H1 (cell line): ENCODE results near the gene ADGRV1. TPM values are rescaled to one million over a fixed set of nuclear protein-coding genes. Genes with fewer than 3 reads are reported as not detected.

Experiments used
- CTCF ChIA-PET: fragments of 300-600 bp; sonication (Branson Sonifier 250); formaldehyde crosslinking; loops from one replicate; lab custom pipeline; 2021; ENCODE audit not compliant: partially characterized antibody; lab: Charles Lee
- POLR2A ChIA-PET: fragments of 300-600 bp; sonication (Branson Sonifier 250); formaldehyde crosslinking; loops from one replicate; lab custom pipeline; 2021; ENCODE audit warnings: inconsistent platforms; ENCODE audit not compliant: partially characterized antibody; lab: Charles Lee
- DNase-seq, 2 experiments: peaks; one replicate each; pipeline versions ENCODE4 v3.0.0 to v3.0.0-alpha.2; 2010 to 2022; ENCODE audit warnings: low spot score in 2 of 2, low read depth in 1 of 2, mixed read lengths in 1 of 2
- FAIRE-seq: peaks from 2 replicates; lab custom pipeline; 2011; peaks lifted over from hg19 to GRCh38; lab: Jason Lieb, UNC
- H2AFZ ChIP-seq: 2 replicates; pipeline ENCODE4 v1.8.1; 2012; ENCODE audit warnings: low read length, inconsistent platforms
- H2AK5ac ChIP-seq: 2 replicates; pipeline ENCODE4 v1.6.1; 2013; ENCODE audit warnings: low read depth, low read length
- H2BK120ac ChIP-seq: replicated peaks from 2 replicates; pipeline ENCODE3; 2013; ENCODE audit warnings: low read depth, low read length, inconsistent platforms
- H2BK12ac ChIP-seq: 2 replicates; pipeline ENCODE4 v1.6.1; 2013; ENCODE audit warnings: low read depth, low read length
- H2BK15ac ChIP-seq: 2 replicates; pipeline ENCODE4 v1.6.1; 2013; ENCODE audit warnings: low read length
- H2BK20ac ChIP-seq: 2 replicates; pipeline ENCODE4 v1.6.1; 2013; ENCODE audit warnings: low read length
- H2BK5ac ChIP-seq: 2 replicates; pipeline ENCODE4 v1.6.1; 2013; ENCODE audit warnings: low read depth, low read length
- H3K14ac ChIP-seq: 2 replicates; pipeline ENCODE4 v1.6.1; 2013; ENCODE audit warnings: inconsistent platforms; ENCODE audit not compliant: insufficient read length
- H3K18ac ChIP-seq: 2 replicates; pipeline ENCODE4 v1.6.1; 2013; ENCODE audit warnings: low read length; ENCODE audit errors: extremely low read depth
- H3K23ac ChIP-seq: 2 replicates; pipeline ENCODE4 v1.6.1; 2013; ENCODE audit warnings: inconsistent platforms; ENCODE audit not compliant: insufficient read length
- H3K23me2 ChIP-seq: 2 replicates; pipeline ENCODE4 v1.6.1; 2013; ENCODE audit warnings: low read depth, low read length
- H3K27ac ChIP-seq: 2 replicates; pipeline ENCODE4 v1.6.1; 2011; ENCODE audit warnings: low read depth, low read length, inconsistent platforms
- H3K27me3 ChIP-seq, 4 experiments: replicated peaks in 1 of 4; 1 replicate in 1 of 4; 2 replicates in 3 of 4; pipeline versions ENCODE4 v1.6.1 to v1.8.1; 2011 to 2013; ENCODE audit warnings: low read length in 3 of 4, mild to moderate bottlenecking in 3 of 4, inconsistent platforms in 2 of 4, mixed read lengths in 2 of 4, moderate library complexity in 1 of 4; ENCODE audit not compliant: control insufficient read depth in 3 of 4, insufficient read depth in 3 of 4; ENCODE audit errors: extremely low read depth in 1 of 4
- H3K36me3 ChIP-seq, 4 experiments: 2 replicates each; pipeline versions ENCODE4 v1.6.1 to v1.8.1; 2011 to 2013; ENCODE audit warnings: mild to moderate bottlenecking in 4 of 4, low read length in 3 of 4, moderate library complexity in 2 of 4, control low read depth in 1 of 4, inconsistent platforms in 1 of 4; ENCODE audit not compliant: insufficient read depth in 4 of 4, control insufficient read depth in 2 of 4
- H3K4ac ChIP-seq: replicated peaks from 2 replicates; pipeline ENCODE3; 2013; ENCODE audit warnings: low read length, low read depth, mixed read lengths, inconsistent platforms; ENCODE audit not compliant: insufficient read length
- H3K4me1 ChIP-seq, 4 experiments: replicated peaks in 1 of 4; 1 replicate in 1 of 4; 2 replicates in 3 of 4; pipeline versions ENCODE4 v1.6.1 to v1.8.1; 2011 to 2013; ENCODE audit warnings: low read length in 3 of 4, inconsistent platforms in 2 of 4, mixed read lengths in 1 of 4; ENCODE audit not compliant: insufficient read depth in 4 of 4, control insufficient read depth in 3 of 4
- H3K4me2 ChIP-seq, 2 experiments: 2 replicates each; pipeline versions ENCODE4 v1.6.1 to v1.8.1; 2011 to 2013; ENCODE audit warnings: low read depth in 2 of 2, low read length in 2 of 2, control low read depth in 1 of 2, inconsistent platforms in 1 of 2, mild to moderate bottlenecking in 1 of 2; ENCODE audit not compliant: insufficient read depth in 1 of 2
- H3K4me3 ChIP-seq, 4 experiments: fragments of 200-600, 300-600 bp in 1 of 4; sonication (generic), shearing (Covaris generic), sonication (Bioruptor Twin) in 1 of 4; 2 replicates each; pipeline versions ENCODE4 v1.5.1 to v1.8.1; 2011 to 2016; ENCODE audit warnings: low read length in 4 of 4, low read depth in 3 of 4, control low read depth in 2 of 4, inconsistent platforms in 2 of 4, mild to moderate bottlenecking in 2 of 4, mixed read lengths in 1 of 4, moderate library complexity in 1 of 4; ENCODE audit not compliant: insufficient read depth in 2 of 4; ENCODE audit errors: extremely low read depth in 1 of 4
- H3K56ac ChIP-seq: replicated peaks from 2 replicates; pipeline ENCODE3; 2013; ENCODE audit warnings: low read depth, mild to moderate bottlenecking, mixed read lengths, low read length, inconsistent platforms; ENCODE audit not compliant: insufficient read length
- H3K79me1 ChIP-seq: 2 replicates; pipeline ENCODE4 v1.6.1; 2013; ENCODE audit warnings: low read depth, low read length, control low read depth
- H3K79me2 ChIP-seq, 2 experiments: 2 replicates each; pipeline versions ENCODE4 v1.6.1 to v1.8.1; 2012 to 2013; ENCODE audit warnings: low read length in 2 of 2, mild to moderate bottlenecking in 2 of 2, inconsistent platforms in 1 of 2; ENCODE audit not compliant: insufficient read depth in 2 of 2, control insufficient read depth in 1 of 2
- H3K9ac ChIP-seq, 4 experiments: replicated peaks in 1 of 4; 1 replicate in 1 of 4; 2 replicates in 3 of 4; pipeline versions ENCODE4 v1.6.1 to v1.8.1; 2011 to 2013; ENCODE audit warnings: low read depth in 3 of 4, low read length in 3 of 4, control low read depth in 2 of 4, mild to moderate bottlenecking in 2 of 4, moderate library complexity in 2 of 4, inconsistent platforms in 1 of 4; ENCODE audit errors: extremely low read depth in 1 of 4
- H3K9me3 ChIP-seq, 2 experiments: 2 replicates each; pipeline versions ENCODE4 v1.6.1 to v1.8.1; 2012 to 2013; ENCODE audit warnings: mild to moderate bottlenecking in 2 of 2, moderate library complexity in 2 of 2, control low read depth in 1 of 2, inconsistent platforms in 1 of 2, low read depth in 1 of 2, low read length in 1 of 2, mixed read lengths in 1 of 2; ENCODE audit not compliant: insufficient read depth in 2 of 2
- H4K20me1 ChIP-seq, 2 experiments: replicated peaks in 1 of 2; 2 replicates each; pipeline versions ENCODE3 to v1.8.1; 2011 to 2013; ENCODE audit warnings: inconsistent platforms in 2 of 2, low read length in 2 of 2, mild to moderate bottlenecking in 1 of 2; ENCODE audit not compliant: insufficient read depth in 2 of 2, control insufficient read depth in 1 of 2
- H4K5ac ChIP-seq: 2 replicates; pipeline ENCODE4 v1.6.1; 2013; ENCODE audit warnings: low read length, low read depth, mixed read lengths, inconsistent platforms; ENCODE audit not compliant: insufficient read length
- H4K8ac ChIP-seq: 2 replicates; pipeline ENCODE4 v1.8.0; 2013; ENCODE audit warnings: mild to moderate bottlenecking, moderate library complexity, low read length, inconsistent platforms; ENCODE audit not compliant: insufficient read depth; ENCODE audit errors: extremely low read depth
- H4K91ac ChIP-seq: replicated peaks from 2 replicates; pipeline ENCODE3; 2013; ENCODE audit warnings: low read length, mixed read lengths, inconsistent platforms; ENCODE audit not compliant: insufficient read length
- BCL11A ChIP-seq, 2 experiments: IDR thresholded peaks; one replicate each; pipeline ENCODE4 v1.6.1; 2011; ENCODE audit warnings: low read depth in 2 of 2, low read length in 2 of 2, mild to moderate bottlenecking in 2 of 2
- CEBPB ChIP-seq: IDR thresholded peaks from 2 replicates; pipeline ENCODE4 v1.6.1; 2012; ENCODE audit warnings: low read depth, low read length
- POLR2A ChIP-seq, 2 experiments: IDR thresholded peaks; 1 replicate in 1 of 2; 2 replicates in 1 of 2; pipeline ENCODE4 v1.6.1; 2011; ENCODE audit warnings: low read depth in 2 of 2, low read length in 2 of 2, mild to moderate bottlenecking in 2 of 2; ENCODE audit errors: control extremely low read depth in 1 of 2
- WGBS, 2 experiments: shearing (Covaris generic) in 1 of 2; methylation state at CpG; one replicate each; pipeline versions ENCODE4 v1.1.6 to v1.1.7; 2013 to 2015; ENCODE audit warnings: low lambda C conversion rate in 2 of 2, mixed read lengths in 2 of 2, inconsistent platforms in 1 of 2, low coverage in 1 of 2, missing lambda C conversion rate in 1 of 2; ENCODE audit not compliant: insufficient replicate concordance in 2 of 2, insufficient coverage in 1 of 2, insufficient read length in 1 of 2; ENCODE audit errors: extremely low coverage in 1 of 2, missing lambda C conversion rate in 1 of 2; 5-methylcytosine and 5-hydroxymethylcytosine counted together
- polyA plus RNA-seq, 7 experiments: library from polyadenylated mRNA; depleted of rRNA in 3 of 7; stranded (reverse) in 5 of 7; unstranded in 2 of 7; fragments of >200 nt in 5 of 7; fragments of 200-250 nt in 2 of 7; gene quantifications; 1 replicate in 5 of 7; 2 replicates in 1 of 7; 4 replicates in 1 of 7; pipeline versions ENCODE4 v1.2.1 to v1.2.3, GENCODE V29; 2011 to 2013; ENCODE audit warnings: missing spikeins in 2 of 7, mixed read lengths in 2 of 7
- total RNA-seq: library from RNA; stranded (reverse); fragmentation: NEBNext Ultra II Directional; extraction: Animal tissue kit (Norgen Biotek cat#: 25700); gene quantifications from 2 replicates; pipeline ENCODE4 v1.2.1, GENCODE V29; 2021

Gene ADGRV1
- total and polyA plus RNA-seq, 2 of the 8 experiments (the other 6 are each of a cell fraction or from before 2014, with no cell fraction given): 53.1 to 62.2 TPM

DNA sequence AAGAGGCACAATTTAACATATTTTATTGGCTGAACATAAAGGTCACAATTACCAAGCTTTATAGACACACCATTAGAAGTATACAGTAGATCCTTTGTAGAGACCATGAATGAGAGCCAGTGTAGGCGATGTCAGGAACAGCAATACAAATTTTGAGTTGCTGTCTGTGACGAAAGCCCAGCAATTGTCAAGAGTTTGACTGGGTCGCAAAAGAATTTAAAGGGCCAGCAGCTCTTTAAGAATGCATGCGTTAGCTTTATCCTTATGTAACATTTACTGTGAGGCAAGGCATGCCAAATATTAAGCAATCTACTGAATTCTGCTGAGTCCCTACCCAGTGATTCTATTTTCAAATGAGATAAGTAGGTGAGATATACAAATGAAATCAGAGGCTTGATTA is 587.6 kb downstream of the ADGRV1 start:
- Histone ChIP-seq H3K9ac (no peak overlapping the region), H2BK20ac (no peak overlapping the region), H3K23me2 (no peaks in the 10 kb centered on the region), H2BK120ac (no peak overlapping the region), H3K79me2 (no peaks in the 10 kb centered on the region), H4K20me1 (no peaks in the 10 kb centered on the region), H3K56ac (no peak overlapping the region), H3K4me1 (peaks cover 0 to 2% (median 1%) of the 10 kb centered on the region in 4 experiments; a peak in 5 of 7 replicates), H3K79me1 (no peaks in the 10 kb centered on the region), H2BK5ac (no peak overlapping the region), H3K4ac (no peak overlapping the region), H3K23ac (no peak overlapping the region), H2BK12ac (no peak overlapping the region), H4K91ac (no peak overlapping the region), H2AK5ac (no peak overlapping the region), H4K8ac (no peak overlapping the region), H2BK15ac (no peak overlapping the region), H3K18ac (no peak overlapping the region), H3K4me2 (no peak overlapping the region), H3K9me3 (peaks cover 2 to 6% of the 10 kb centered on the region in 2 experiments; a peak in 1 of 4 replicates), H3K27ac (no peak overlapping the region), H3K27me3 (no peaks in the 10 kb centered on the region), H3K36me3 (peaks cover 0 to 5% (median 2%) of the 10 kb centered on the region in 4 experiments; a peak in 4 of 8 replicates), H3K14ac (no peak overlapping the region), H4K5ac (no peak overlapping the region), H3K4me3 (no peak overlapping the region), H2AFZ (no peak overlapping the region)
- DNase-seq (no peak), FAIRE-seq (no peak)
- CTCF ChIA-PET: interaction anchor here (0.7 to 1.0 kb wide), 2 partner anchors 11 to 273 kb away, joined by 3 read pairs; no protein-coding TSS in a partner anchor
- WGBS, 2 experiments: 85% methylated on average over 4 of the region's 4 CpGs; no CpG with 5 or more reads in 1 of the 2 experiments
- POLR2A ChIA-PET: no interaction called here
- no peak for TF ChIP-seq POLR2A (IDR thresholded peaks at IDR 0.05; ENCODE audit: control extremely low read depth in 1 of 2, low read depth in 2 of 2, low read length in 2 of 2)
- TF ChIP-seq CEBPB: peak; percentile 15; the same call in 1 of the 2 replicates
- no peak for TF ChIP-seq BCL11A (IDR thresholded peaks at IDR 0.05; ENCODE audit: low read depth in 2 of 2, low read length in 2 of 2)
